ENCODE measurements around the gene R3HCC1L. TPM values are rescaled to one million over a fixed set of nuclear protein-coding genes. Genes with fewer than 3 reads are reported as not detected.

R3HCC1L gene
- total and polyA plus RNA-seq, 2 experiments from 2014 or later = 5.2 to 12.7 TPM

GRCh38 chr10:98263088-98263487 is 128.6 kb downstream of the R3HCC1L start:
- Histone ChIP-seq H3K79me2 (no peaks in the 10 kb centered on the region), H3K27me3 (peaks cover 3% of the 10 kb centered on the region), H3K36me3 (replicated peaks; ENCODE audit: insufficient read depth, low read depth) (no peaks in the 10 kb centered on the region), H3K4me1 (ENCODE audit: insufficient read depth) (peaks cover 21% of the 10 kb centered on the region), H4K20me1 (ENCODE audit: insufficient read depth, poor library complexity, severe bottlenecking) (no peaks in the 10 kb centered on the region), H2AFZ (no peak overlapping the region), H3K4me3 (no peak overlapping the region), H3K9me2 (replicated peaks; ENCODE audit: insufficient read depth) (no peaks in the 10 kb centered on the region), H3K4me2 (no peak overlapping the region), H3K9me3 (ENCODE audit: low read depth) (no peaks in the 10 kb centered on the region), H3K27ac (no peak overlapping the region)
- no peak for DNase-seq (ENCODE audit: low spot score)
- WGBS (ENCODE audit: low lambda C conversion rate, missing lambda C conversion rate) = 88% methylated on average over 7 of the region's 7 CpGs
- TF ChIP-seq EZH2 (IDR thresholded peaks at IDR 0.05; ENCODE audit: borderline replicate concordance) (no peak), EZH2phosphoT487 (IDR thresholded peaks at IDR 0.05; ENCODE audit: low read depth, severe bottlenecking, unreplicated experiment) (no peak), CTCF (IDR thresholded peaks at IDR 0.05; ENCODE audit: poor library complexity) (no peak)

GRCh38 chr10:98264378-98265065 is 130.1 kb downstream of the R3HCC1L start:
- no peak for DNase-seq (ENCODE audit: low spot score)
- Histone ChIP-seq H4K20me1 (ENCODE audit: insufficient read depth, poor library complexity, severe bottlenecking) (no peaks in the 10 kb centered on the region), H3K9me2 (replicated peaks; ENCODE audit: insufficient read depth) (no peaks in the 10 kb centered on the region), H2AFZ (no peak overlapping the region), H3K4me1 (ENCODE audit: insufficient read depth) (peaks cover 30% of the 10 kb centered on the region), H3K4me3 (no peak overlapping the region), H3K27me3 (peaks cover 3% of the 10 kb centered on the region), H3K27ac (no peak overlapping the region), H3K4me2 (no peak overlapping the region), H3K79me2 (no peaks in the 10 kb centered on the region), H3K9me3 (ENCODE audit: low read depth) (no peaks in the 10 kb centered on the region), H3K36me3 (replicated peaks; ENCODE audit: insufficient read depth, low read depth) (no peaks in the 10 kb centered on the region)
- 88% methylated on average over 12 of the region's 12 CpGs for WGBS (ENCODE audit: low lambda C conversion rate, missing lambda C conversion rate)
- no peak for TF ChIP-seq EZH2phosphoT487 (IDR thresholded peaks at IDR 0.05; ENCODE audit: low read depth, severe bottlenecking, unreplicated experiment)
- no peak for TF ChIP-seq CTCF (IDR thresholded peaks at IDR 0.05; ENCODE audit: poor library complexity)
- TF ChIP-seq EZH2 (IDR thresholded peaks at IDR 0.05; ENCODE audit: borderline replicate concordance) = no peak

GRCh38 chr10:98265403-98266378 is 131.2 kb downstream of the R3HCC1L start:
- 80% methylated on average over 10 of the region's 17 CpGs for WGBS (ENCODE audit: low lambda C conversion rate, missing lambda C conversion rate)
- Histone ChIP-seq H3K9me2 (replicated peaks; ENCODE audit: insufficient read depth) (no peaks in the 10 kb centered on the region), H3K27me3 (peaks cover 3% of the 10 kb centered on the region), H3K4me2 (no peak overlapping the region), H4K20me1 (ENCODE audit: insufficient read depth, poor library complexity, severe bottlenecking) (no peaks in the 10 kb centered on the region), H3K4me1 (ENCODE audit: insufficient read depth) (peaks cover 19% of the 10 kb centered on the region), H3K36me3 (replicated peaks; ENCODE audit: insufficient read depth, low read depth) (no peaks in the 10 kb centered on the region), H3K27ac (no peak overlapping the region), H3K4me3 (no peak overlapping the region), H3K9me3 (ENCODE audit: low read depth) (no peaks in the 10 kb centered on the region), H2AFZ (no peak overlapping the region), H3K79me2 (no peaks in the 10 kb centered on the region)
- no peak for DNase-seq (ENCODE audit: low spot score)
- TF ChIP-seq CTCF (IDR thresholded peaks at IDR 0.05; ENCODE audit: poor library complexity) (no peak), EZH2 (IDR thresholded peaks at IDR 0.05; ENCODE audit: borderline replicate concordance) (no peak), EZH2phosphoT487 (IDR thresholded peaks at IDR 0.05; ENCODE audit: low read depth, severe bottlenecking, unreplicated experiment) (no peak)
